Measurements from ENCODE around the gene CAPN10. TPM values are rescaled to one million over a fixed set of nuclear protein-coding genes. Genes with fewer than 3 reads are reported as not detected.
A peak's percentile ranks its signal among the peaks of the same experiment; 100 is the strongest.

The CAPN10 gene
- polyA plus RNA-seq, 12 donors = 11.9 to 23.8 (median 15.1) TPM; not detected in 1

- DNase-seq = no peak
Measured at GRCh38 chr2:240637116-240637900, 50.8 kb downstream of the CAPN10 start.

- DNase-seq = no peak
Measured at GRCh38 chr2:240637901-240638345, 51.4 kb downstream of the CAPN10 start.

GRCh38 chr2:240638512-240639160 is 52.1 kb downstream of the CAPN10 start:
- peak; percentile 82 for DNase-seq

- DNase-seq = no peak
Measured at GRCh38 chr2:240639566-240639965, 53.0 kb downstream of the CAPN10 start.

DNA sequence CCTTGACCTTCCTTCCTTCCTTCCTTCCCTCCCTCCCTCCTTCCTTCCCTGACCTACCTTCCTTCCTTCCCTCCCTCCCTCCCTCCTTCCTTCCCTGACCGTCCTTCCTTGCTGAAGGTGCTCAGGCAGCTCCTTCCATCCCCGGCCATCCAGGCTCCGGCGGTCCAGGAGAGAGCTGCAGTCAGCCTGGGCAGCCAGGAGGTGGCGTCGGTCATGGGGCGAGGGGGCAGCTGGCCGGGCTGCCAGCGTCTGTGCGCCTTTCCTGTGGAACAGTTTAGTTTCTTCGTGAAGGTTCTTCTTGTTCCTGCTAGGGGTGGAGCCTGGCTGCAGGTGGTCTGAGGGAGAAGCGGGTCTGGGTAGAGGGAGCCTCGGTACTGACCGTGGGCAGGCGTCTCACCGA is 54.4 kb downstream of the CAPN10 start:
- DNase-seq = no peak

DNA sequence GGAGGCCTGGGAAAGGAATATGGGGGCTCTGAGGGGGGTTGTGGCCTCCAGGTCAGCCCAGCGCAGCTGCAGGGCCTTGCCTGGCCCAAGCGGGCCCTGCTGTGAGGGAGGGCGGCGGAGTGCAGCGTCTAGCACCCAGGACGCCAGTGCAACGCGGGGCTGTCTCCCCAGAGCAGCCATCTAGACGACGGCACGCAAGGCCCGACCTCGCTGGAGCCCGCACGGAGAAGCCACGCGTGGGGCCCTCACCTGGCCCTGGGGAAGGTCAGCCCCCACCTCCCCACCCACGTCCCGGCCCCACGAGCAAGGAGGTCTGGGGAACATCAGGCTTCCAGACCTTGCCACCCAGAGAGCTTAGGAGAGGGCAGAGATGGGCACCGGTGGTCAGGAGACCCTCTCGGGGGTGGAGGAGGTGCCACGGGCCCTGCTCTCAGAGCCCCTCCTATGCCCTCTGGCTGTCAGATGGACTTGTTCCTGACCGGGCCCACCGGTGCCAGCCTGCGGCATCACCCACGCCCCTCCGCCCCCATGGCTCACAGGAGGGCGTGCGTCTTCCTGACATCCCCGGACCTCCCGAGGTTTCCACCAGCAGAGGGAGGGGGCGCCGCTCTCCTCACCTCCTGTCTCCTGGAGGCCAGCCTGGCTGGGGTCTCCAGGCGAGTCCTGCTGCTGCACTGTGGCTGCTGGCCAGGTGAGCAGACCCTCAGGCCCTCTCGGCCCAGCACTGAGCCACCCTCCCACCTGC is 55.7 kb downstream of the CAPN10 start:
- no peak for DNase-seq

DNA sequence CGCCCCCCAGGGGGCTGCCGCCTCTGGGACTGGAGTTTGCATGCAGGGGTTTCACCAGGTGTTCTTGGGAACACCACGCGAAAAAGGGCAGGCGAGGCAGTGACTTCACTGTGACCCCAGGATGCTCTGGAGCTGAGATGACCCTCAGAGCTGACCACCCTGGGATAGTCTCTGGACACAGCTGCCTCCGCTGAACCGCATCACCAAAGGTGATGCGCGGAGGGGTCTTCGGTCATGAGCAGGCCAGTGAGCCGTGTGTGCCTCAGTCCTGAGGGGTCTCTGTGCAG is 56.2 kb downstream of the CAPN10 start:
- no peak for DNase-seq

GRCh38 chr2:240643093-240643810 is 56.7 kb downstream of the CAPN10 start:
- DNase-seq = no peak

DNA sequence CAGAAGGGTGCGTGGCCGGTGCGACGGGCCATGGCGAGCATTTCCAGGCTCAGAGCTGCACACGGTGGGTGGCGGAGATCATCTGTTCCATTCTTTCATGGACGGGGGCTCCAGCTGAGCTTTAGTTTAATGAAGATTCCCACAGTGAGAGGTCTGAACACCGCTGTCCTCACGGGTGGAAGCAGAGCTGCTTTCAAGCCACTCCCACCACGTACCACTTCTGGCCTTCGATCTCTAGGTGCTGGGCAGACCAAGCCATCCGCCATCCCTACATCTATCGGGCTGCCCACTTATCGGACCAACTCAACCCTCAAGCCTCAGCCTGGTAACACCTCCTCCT is 57.2 kb downstream of the CAPN10 start:
- DNase-seq = no peak

- DNase-seq = no peak
Measured at GRCh38 chr2:240644171-240644651, 57.7 kb downstream of the CAPN10 start.

- DNase-seq = no peak
Measured at GRCh38 chr2:240644859-240645301, 58.3 kb downstream of the CAPN10 start.

GRCh38 chr2:240645346-240645745 is 58.8 kb downstream of the CAPN10 start:
- DNase-seq = no peak

DNA sequence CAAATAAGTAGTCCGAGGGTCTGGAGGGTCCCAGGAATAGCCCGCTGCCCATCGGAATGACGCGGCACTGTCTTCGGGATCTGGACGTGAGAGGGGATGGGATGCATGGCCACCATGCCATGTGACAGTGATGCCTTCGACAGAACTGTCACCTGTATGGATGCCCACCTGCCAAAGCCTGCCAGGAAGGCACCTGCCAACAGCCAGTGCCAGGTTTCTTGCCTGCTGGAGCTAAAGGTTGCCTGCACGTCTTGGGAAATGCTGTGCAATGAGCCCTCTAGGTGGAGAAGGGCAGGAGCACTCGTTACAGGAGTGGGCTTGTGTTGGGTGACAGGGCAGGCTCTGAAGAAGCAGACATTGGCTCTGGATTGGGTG is 59.3 kb downstream of the CAPN10 start:
- DNase-seq = no peak

GRCh38 chr2:240646176-240646899 is 59.8 kb downstream of the CAPN10 start:
- no peak for DNase-seq

DNA sequence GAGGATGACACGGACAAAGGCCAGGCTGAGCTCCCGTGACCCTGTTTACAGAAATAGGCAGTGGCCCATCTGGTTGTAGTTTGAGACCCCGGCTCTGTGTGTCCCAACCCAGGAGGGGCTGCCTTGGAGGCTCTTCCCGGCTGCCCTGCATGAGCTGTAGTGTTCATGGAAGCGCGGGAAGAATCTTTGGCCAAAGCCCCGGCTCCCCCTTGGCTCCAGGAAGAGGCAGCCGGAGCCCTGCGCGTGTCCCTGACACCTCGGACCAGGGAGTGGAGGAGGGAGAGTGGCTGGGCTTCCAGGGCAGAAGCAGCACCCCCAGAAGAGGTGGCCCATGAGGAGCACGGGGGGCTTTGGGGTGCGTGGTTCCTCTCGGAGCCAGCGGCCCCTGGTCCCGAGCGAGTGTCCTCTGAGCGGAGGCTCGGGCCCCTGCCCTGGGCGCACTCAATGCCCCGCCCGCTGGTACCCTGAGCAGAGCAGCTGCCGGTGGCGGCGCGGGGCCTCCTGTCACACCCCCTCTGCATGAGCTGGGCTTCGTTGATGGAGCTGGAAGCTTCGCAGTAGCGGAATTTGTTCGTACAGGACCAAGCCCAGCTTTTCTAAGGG is 60.5 kb downstream of the CAPN10 start:
- DNase-seq = no peak

GRCh38 chr2:240647503-240648154 is 61.1 kb downstream of the CAPN10 start:
- DNase-seq = no peak

GRCh38 chr2:240648155-240648649 is 61.7 kb downstream of the CAPN10 start:
- no peak for DNase-seq
